ENCODE measurements around the gene NBDY.

GRCh38 chrX:56783996-56784620 lies 55.1 kb downstream of the NBDY start:
- TF ChIP-seq CTCF (conservative IDR thresholded peaks at IDR 0.05 in 1 of 2, IDR thresholded peaks at IDR 0.05 in 1 of 2; ENCODE audit: extremely low read depth in 1 of 2, insufficient read depth in 1 of 2, low read depth in 1 of 2, low read length in 2 of 2) (no peak), EZH2 (IDR thresholded peaks at IDR 0.05; ENCODE audit: borderline replicate concordance, low read length) (no peak)
